Neural cell (in vitro differentiated cells): ENCODE results near the gene HPS4. TPM values are rescaled to one million over a fixed set of nuclear protein-coding genes. Genes with fewer than 3 reads are reported as not detected.
A peak's percentile ranks its signal among the peaks of the same experiment; 100 is the strongest.

Experiments used
- H2AFZ ChIP-seq: fragments of 200-600, 300-800 bp; sonication (generic), shearing (Covaris generic); 2 replicates; pipeline ENCODE4 v1.6.0; 2014; ENCODE audit warnings: low read depth, mild to moderate bottlenecking, antibody characterized with exemption, low read length, moderate library complexity
- H3F3A ChIP-seq: fragments of 200-600 bp; shearing (Covaris generic); 2 replicates; pipeline ENCODE4 v1.6.1; 2016; ENCODE audit warnings: mild to moderate bottlenecking, moderate library complexity, mixed read lengths, antibody characterized with exemption, low read length; ENCODE audit not compliant: insufficient read depth, poor library complexity, severe bottlenecking
- H3K27ac ChIP-seq: fragments of 200-600, 300-800 bp; sonication (generic), shearing (Covaris generic); 2 replicates; pipeline ENCODE4 v1.5.1; 2014; ENCODE audit warnings: mild to moderate bottlenecking, low read length, moderate library complexity
- H3K27me3 ChIP-seq: fragments of 300-800, 200-600 bp; sonication (generic), shearing (Covaris generic); 2 replicates; pipeline ENCODE4 v1.6.0; 2014; ENCODE audit warnings: mild to moderate bottlenecking, low read depth, low read length, moderate library complexity; ENCODE audit not compliant: insufficient read depth
- H3K36me3 ChIP-seq: fragments of 300-800, 200-600 bp; sonication (generic), shearing (Covaris generic); 2 replicates; pipeline ENCODE4 v1.5.1; 2014; ENCODE audit warnings: mild to moderate bottlenecking, antibody characterized with exemption, low read length, moderate library complexity; ENCODE audit not compliant: insufficient read depth
- H3K4me2 ChIP-seq: fragments of 300-800, 200-600 bp; sonication (generic), shearing (Covaris generic); 2 replicates; pipeline ENCODE4 v1.6.0; 2014; ENCODE audit warnings: mild to moderate bottlenecking, low read length
- H3K4me3 ChIP-seq: fragments of 300-800, 200-600 bp; sonication (generic), shearing (Covaris generic); 2 replicates; pipeline ENCODE4 v1.5.1; 2014; ENCODE audit warnings: mild to moderate bottlenecking, low read length, moderate library complexity
- H3K79me2 ChIP-seq: fragments of 200-600 bp; shearing (Covaris generic); replicated peaks from 2 replicates; pipeline ENCODE4 v1.6.0; 2014; ENCODE audit warnings: mild to moderate bottlenecking, low read length, moderate library complexity; ENCODE audit not compliant: insufficient read depth
- H3K9ac ChIP-seq: fragments of 300-800, 200-600 bp; sonication (generic), shearing (Covaris generic); 2 replicates; pipeline ENCODE4 v1.6.1; 2016; ENCODE audit warnings: mild to moderate bottlenecking, low read length, mixed read lengths
- H3K9me2 ChIP-seq: fragments of 200-600 bp; shearing (Covaris generic); 2 replicates; pipeline ENCODE4 v1.6.1; 2016; ENCODE audit warnings: mild to moderate bottlenecking, low read length, mixed read lengths; ENCODE audit not compliant: insufficient read depth
- H3K9me3 ChIP-seq: fragments of 200-600, 300-800 bp; sonication (generic), shearing (Covaris generic); 2 replicates; pipeline ENCODE4 v1.6.1; 2016; ENCODE audit warnings: mild to moderate bottlenecking, mixed run types, low read length, moderate library complexity, mixed read lengths
- H4K20me1 ChIP-seq: fragments of 200-600 bp; shearing (Covaris generic); 2 replicates; pipeline ENCODE4 v1.6.1; 2016; ENCODE audit warnings: mild to moderate bottlenecking, mixed run types; ENCODE audit not compliant: insufficient read depth
- EP300 ChIP-seq: fragments of 450-650 bp; conservative IDR thresholded peaks from 2 replicates; pipeline ENCODE4 v1.6.1; 2014; ENCODE audit warnings: antibody characterized with exemption, mild to moderate bottlenecking, moderate library complexity; ENCODE audit not compliant: poor library complexity, severe bottlenecking
- EZH2 ChIP-seq: fragments of 200-600, 300-800 bp; shearing (Covaris generic), sonication (generic); IDR thresholded peaks from 2 replicates; pipeline ENCODE4 v1.6.1; 2014; ENCODE audit warnings: antibody characterized with exemption, low read length, borderline replicate concordance, mild to moderate bottlenecking; ENCODE audit not compliant: insufficient read depth, poor library complexity, severe bottlenecking
- MXI1 ChIP-seq: fragments of 450-650 bp; conservative IDR thresholded peaks from 2 replicates; pipeline ENCODE4 v1.6.1; 2014; ENCODE audit warnings: antibody characterized with exemption, mild to moderate bottlenecking; ENCODE audit not compliant: poor library complexity, severe bottlenecking
- POLR2AphosphoS5 ChIP-seq: IDR thresholded peaks from 2 replicates; pipeline ENCODE4 v1.6.1; 2012
- RAD21 ChIP-seq: fragments of 450-650 bp; conservative IDR thresholded peaks from 2 replicates; pipeline ENCODE4 v1.6.1; 2014; ENCODE audit warnings: antibody characterized with exemption, mild to moderate bottlenecking, moderate library complexity
- SMC3 ChIP-seq: fragments of 450-650 bp; conservative IDR thresholded peaks from 2 replicates; pipeline ENCODE4 v1.6.1; 2014; ENCODE audit warnings: antibody characterized with exemption, mild to moderate bottlenecking, moderate library complexity; ENCODE audit not compliant: poor library complexity
- TAF1 ChIP-seq: IDR thresholded peaks from 2 replicates; pipeline ENCODE4 v1.6.1; 2012; ENCODE audit warnings: low read depth
- polyA plus RNA-seq: library from polyadenylated mRNA; depleted of rRNA; stranded (reverse); fragments of >200 nt; gene quantifications from 2 replicates; pipeline ENCODE4 v1.2.3, GENCODE V29; 2014
- TF ChIP-seq, protein P1 (sequence below): IDR thresholded peaks from 2 replicates; pipeline ENCODE4 v1.6.1; 2012; ENCODE audit warnings: borderline replicate concordance
- TF ChIP-seq, protein P2 (sequence below): fragments of 450-650 bp; IDR thresholded peaks from 2 replicates; pipeline ENCODE4 v1.5.1; 2014; ENCODE audit warnings: antibody characterized with exemption, mild to moderate bottlenecking, moderate library complexity; ENCODE audit not compliant: poor library complexity, severe bottlenecking

The HPS4 gene
- polyA plus RNA-seq, 1 donor from 2014 or later: 54.1 TPM

DNA sequence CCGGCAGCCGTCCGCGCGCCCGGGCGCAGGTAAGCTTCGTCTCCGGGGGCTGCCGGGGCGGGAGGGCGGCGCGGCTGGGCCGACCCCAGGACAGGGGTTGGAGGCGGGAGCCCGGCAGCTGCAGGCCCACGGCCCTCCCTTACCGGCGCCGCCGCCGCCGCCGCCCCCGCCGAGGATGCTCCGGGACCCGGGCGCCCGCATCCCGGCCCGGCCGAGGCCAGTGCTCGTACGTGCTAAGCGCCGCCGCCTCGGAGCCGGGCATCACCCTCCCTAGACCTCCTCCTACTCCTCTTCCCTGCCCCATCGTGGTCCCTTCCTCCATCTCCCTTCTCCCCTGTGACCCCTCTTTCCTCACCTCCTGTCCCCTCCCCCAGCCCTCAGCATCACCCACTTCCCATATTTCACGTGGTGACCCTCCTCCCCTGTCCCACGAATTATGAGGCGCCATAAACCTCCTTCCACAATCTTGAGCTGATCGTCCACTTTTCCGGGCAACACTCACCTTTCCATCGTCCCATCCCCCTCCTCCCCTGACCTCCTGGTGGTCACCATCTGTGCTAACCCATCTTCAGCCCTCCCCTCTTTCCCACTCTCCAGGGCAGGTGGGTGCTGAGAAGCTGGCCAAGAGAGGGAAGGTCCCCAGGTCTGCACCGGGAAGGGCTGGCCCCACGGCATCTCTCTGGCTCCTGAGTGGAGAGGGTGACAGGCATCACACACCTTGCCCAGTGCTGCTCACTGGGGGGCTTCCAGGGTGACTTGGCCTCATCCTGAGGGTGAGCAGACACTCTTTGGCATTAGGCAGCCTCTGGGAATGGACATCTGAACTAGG, 53.9 kb downstream of the HPS4 start:
- Histone ChIP-seq H3K4me3 (peak overlapping the region; percentile 66), H3K9ac (peak overlapping the region; percentile 79), H2AFZ (no peak overlapping the region), H3K9me2 (no peaks in the 10 kb centered on the region), H4K20me1 (no peaks in the 10 kb centered on the region), H3K27me3 (no peaks in the 10 kb centered on the region), H3K27ac (peak overlapping the region; percentile 0), H3K9me3 (no peaks in the 10 kb centered on the region), H3K36me3 (no peaks in the 10 kb centered on the region), H3F3A (no peaks in the 10 kb centered on the region), H3K79me2 (no peaks in the 10 kb centered on the region), H3K4me2 (peak overlapping the region; percentile 90)
- no peak for TF ChIP-seq POLR2AphosphoS5
- no peak for TF ChIP-seq TAF1
- TF ChIP-seq MXI1: peak; percentile 30
- TF ChIP-seq, protein P1, sequence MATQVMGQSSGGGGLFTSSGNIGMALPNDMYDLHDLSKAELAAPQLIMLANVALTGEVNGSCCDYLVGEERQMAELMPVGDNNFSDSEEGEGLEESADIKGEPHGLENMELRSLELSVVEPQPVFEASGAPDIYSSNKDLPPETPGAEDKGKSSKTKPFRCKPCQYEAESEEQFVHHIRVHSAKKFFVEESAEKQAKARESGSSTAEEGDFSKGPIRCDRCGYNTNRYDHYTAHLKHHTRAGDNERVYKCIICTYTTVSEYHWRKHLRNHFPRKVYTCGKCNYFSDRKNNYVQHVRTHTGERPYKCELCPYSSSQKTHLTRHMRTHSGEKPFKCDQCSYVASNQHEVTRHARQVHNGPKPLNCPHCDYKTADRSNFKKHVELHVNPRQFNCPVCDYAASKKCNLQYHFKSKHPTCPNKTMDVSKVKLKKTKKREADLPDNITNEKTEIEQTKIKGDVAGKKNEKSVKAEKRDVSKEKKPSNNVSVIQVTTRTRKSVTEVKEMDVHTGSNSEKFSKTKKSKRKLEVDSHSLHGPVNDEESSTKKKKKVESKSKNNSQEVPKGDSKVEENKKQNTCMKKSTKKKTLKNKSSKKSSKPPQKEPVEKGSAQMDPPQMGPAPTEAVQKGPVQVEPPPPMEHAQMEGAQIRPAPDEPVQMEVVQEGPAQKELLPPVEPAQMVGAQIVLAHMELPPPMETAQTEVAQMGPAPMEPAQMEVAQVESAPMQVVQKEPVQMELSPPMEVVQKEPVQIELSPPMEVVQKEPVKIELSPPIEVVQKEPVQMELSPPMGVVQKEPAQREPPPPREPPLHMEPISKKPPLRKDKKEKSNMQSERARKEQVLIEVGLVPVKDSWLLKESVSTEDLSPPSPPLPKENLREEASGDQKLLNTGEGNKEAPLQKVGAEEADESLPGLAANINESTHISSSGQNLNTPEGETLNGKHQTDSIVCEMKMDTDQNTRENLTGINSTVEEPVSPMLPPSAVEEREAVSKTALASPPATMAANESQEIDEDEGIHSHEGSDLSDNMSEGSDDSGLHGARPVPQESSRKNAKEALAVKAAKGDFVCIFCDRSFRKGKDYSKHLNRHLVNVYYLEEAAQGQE: no peak
- TF ChIP-seq, protein P2, sequence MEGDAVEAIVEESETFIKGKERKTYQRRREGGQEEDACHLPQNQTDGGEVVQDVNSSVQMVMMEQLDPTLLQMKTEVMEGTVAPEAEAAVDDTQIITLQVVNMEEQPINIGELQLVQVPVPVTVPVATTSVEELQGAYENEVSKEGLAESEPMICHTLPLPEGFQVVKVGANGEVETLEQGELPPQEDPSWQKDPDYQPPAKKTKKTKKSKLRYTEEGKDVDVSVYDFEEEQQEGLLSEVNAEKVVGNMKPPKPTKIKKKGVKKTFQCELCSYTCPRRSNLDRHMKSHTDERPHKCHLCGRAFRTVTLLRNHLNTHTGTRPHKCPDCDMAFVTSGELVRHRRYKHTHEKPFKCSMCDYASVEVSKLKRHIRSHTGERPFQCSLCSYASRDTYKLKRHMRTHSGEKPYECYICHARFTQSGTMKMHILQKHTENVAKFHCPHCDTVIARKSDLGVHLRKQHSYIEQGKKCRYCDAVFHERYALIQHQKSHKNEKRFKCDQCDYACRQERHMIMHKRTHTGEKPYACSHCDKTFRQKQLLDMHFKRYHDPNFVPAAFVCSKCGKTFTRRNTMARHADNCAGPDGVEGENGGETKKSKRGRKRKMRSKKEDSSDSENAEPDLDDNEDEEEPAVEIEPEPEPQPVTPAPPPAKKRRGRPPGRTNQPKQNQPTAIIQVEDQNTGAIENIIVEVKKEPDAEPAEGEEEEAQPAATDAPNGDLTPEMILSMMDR: no peak
- no peak for TF ChIP-seq RAD21

DNA sequence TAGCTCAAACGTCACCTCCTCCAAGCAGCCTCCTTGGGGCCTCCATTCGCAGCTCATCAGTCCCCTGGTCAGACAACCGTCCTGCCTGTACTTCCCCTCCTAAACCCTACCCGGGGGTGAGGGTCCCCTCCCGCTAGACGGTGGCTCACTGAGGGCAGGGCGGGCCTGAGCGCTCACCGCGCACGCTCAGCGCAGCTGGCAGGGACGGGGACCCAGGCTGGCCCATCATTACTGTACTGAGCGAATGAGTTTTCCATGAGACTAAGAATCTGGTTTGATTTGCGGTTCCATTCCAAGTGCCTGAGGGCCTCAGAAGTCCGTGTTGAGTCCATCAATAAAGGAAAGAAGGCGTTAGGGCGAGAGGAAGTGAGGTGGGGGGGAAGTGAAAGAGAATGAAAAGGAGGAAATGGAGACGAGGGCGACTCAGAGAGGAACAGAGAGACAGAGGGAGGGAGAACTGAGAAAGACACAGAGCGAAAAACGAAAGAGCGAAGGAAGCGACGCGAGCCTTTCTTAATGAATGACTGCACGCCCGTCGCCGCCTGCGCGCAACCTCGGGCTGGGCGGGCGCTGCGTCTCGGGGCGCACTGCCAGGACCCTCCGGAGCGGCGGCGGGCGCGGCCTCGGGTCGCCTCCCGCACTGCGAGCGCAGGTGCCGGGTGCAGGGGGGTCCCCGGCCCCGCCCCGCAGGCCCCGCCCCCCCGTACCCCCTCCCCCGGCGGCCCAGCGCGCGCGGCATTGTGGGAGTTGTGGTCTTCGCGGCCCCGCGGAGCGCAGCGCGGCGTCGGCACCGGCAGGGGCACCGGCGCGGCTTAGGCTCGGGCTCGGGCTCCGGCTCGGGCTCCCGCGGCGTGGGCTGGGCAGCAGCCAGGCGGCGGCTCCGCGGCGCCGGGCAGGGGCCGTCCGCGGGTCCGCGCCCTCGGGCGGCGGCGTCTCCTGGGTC, 54.8 kb downstream of the HPS4 start, which contains the start of gene ASPHD2:
Gene ASPHD2 (plus strand): TSS at position 746 of the 943 bp plus-strand sequence. CDS start 4,356 bp downstream, outside the sequence.
- H4K20me1 ChIP-seq: no peaks in the 10 kb centered on the region
- peak within 1 kb of the TSS; percentile 93 for H3K27ac ChIP-seq
- H3K4me2 ChIP-seq: peak within 1 kb of the TSS; percentile 95
- H3K9me2 ChIP-seq: no peaks in the 10 kb centered on the region
- H3K79me2 ChIP-seq: no peaks in the 10 kb centered on the region
- TF ChIP-seq SMC3 (peak; percentile 50), EP300 (peak; percentile 49), RAD21 (peak; percentile 50), TAF1 (peak; percentile 73), MXI1 (peak; percentile 45), EZH2 (no peak), POLR2AphosphoS5 (peak; percentile 74)
- TF ChIP-seq, protein P1: peak; percentile 53
- TF ChIP-seq, protein P2: no peak
- peak within 1 kb of the TSS; percentile 73 for H2AFZ ChIP-seq
- peak within 1 kb of the TSS; percentile 78 for H3K4me3 ChIP-seq
- H3K9me3 ChIP-seq: no peaks in the 10 kb centered on the region
- no peaks in the 10 kb centered on the region for H3K27me3 ChIP-seq
- no peaks in the 10 kb centered on the region for H3K36me3 ChIP-seq
- no peaks in the 10 kb centered on the region for H3F3A ChIP-seq
- H3K9ac ChIP-seq: peak within 1 kb of the TSS; percentile 87
